22Rv1 (cell line): ENCODE data around the gene CEP41.

Experiments
- ZFX ChIP-seq: fragments of 450-650 bp; IDR thresholded peaks from 2 replicates; pipeline ENCODE4 v1.6.1; 2017; ENCODE audit warnings: antibody characterized with exemption, borderline replicate concordance
- TF ChIP-seq, protein P1 (sequence below): fragments of 450-650 bp; IDR thresholded peaks from 2 replicates; pipeline ENCODE4 v1.5.1; 2017; ENCODE audit warnings: mild to moderate bottlenecking

DNA sequence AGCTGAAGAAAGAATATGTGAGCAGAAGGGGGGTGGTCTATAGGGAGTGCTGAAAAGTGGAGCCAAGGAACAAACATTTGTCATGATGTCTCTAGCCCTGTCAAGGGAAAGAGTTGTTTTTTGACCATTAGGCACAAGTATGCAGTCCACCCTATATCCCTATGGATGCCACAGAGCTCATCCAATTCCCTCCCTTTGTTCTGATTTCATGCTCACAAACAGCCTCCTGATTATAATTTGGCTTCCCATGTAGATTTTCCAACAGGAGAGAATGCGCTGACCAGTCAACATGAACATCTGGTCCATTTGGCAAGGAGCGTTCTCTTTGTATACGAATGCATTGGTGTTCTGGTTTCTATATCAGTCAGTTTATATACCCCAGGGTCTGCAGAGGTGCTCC, 12.1 kb upstream of the CEP41 start:
- TF ChIP-seq, protein P1, sequence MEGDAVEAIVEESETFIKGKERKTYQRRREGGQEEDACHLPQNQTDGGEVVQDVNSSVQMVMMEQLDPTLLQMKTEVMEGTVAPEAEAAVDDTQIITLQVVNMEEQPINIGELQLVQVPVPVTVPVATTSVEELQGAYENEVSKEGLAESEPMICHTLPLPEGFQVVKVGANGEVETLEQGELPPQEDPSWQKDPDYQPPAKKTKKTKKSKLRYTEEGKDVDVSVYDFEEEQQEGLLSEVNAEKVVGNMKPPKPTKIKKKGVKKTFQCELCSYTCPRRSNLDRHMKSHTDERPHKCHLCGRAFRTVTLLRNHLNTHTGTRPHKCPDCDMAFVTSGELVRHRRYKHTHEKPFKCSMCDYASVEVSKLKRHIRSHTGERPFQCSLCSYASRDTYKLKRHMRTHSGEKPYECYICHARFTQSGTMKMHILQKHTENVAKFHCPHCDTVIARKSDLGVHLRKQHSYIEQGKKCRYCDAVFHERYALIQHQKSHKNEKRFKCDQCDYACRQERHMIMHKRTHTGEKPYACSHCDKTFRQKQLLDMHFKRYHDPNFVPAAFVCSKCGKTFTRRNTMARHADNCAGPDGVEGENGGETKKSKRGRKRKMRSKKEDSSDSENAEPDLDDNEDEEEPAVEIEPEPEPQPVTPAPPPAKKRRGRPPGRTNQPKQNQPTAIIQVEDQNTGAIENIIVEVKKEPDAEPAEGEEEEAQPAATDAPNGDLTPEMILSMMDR = no peak
- TF ChIP-seq ZFX = no peak
